IPS-18a (cell line): Measurements from ENCODE around the gene SEC14L2.
A peak's percentile ranks its signal among the peaks of the same experiment; 100 is the strongest.

Experiments
- H3K27ac ChIP-seq: one replicate; pipeline ENCODE4 v1.5.1; 2013; ENCODE audit warnings: low read length
- H3K27me3 ChIP-seq: one replicate; pipeline ENCODE4 v1.6.1; 2013; ENCODE audit warnings: mild to moderate bottlenecking, low read length; ENCODE audit not compliant: control insufficient read depth, insufficient read depth
- H3K36me3 ChIP-seq: one replicate; pipeline ENCODE4 v1.6.1; 2013; ENCODE audit warnings: low read depth, low read length; ENCODE audit not compliant: control insufficient read depth
- H3K4me1 ChIP-seq: one replicate; pipeline ENCODE4 v1.6.1; 2013; ENCODE audit warnings: low read depth, low read length; ENCODE audit not compliant: control insufficient read depth
- H3K4me3 ChIP-seq: one replicate; pipeline ENCODE4 v1.5.1; 2013; ENCODE audit warnings: low read length
- H3K9ac ChIP-seq: one replicate; pipeline ENCODE4 v1.6.1; 2013; ENCODE audit warnings: mild to moderate bottlenecking, low read length, moderate library complexity
- H3K9me3 ChIP-seq: one replicate; pipeline ENCODE4 v1.6.1; 2013; ENCODE audit warnings: low read depth, low read length; ENCODE audit not compliant: control insufficient read depth

SEC14L2 gene

DNA sequence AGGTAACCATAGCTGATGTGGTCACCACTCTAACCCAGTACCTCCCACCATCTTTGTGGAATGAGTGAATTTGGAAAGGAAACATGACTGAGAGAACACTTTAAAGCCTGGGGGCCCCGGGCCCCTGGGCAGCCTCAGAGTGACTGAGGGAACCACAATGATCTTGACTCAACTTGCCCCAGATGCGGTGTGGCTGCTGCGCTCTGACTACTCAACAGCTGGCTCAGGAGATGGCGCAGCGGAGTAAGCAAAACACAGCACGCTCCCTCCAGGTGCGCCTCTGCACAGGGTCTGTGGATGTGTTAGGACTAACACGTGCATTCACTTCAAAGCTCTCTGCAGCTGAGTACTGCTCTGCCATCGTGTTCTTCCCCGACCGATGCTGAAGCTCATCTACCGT, 15.6 kb upstream of the SEC14L2 start:
- Histone ChIP-seq H3K9ac (no peak overlapping the region), H3K36me3 (peaks cover 16% of the 10 kb centered on the region), H3K27ac (no peak overlapping the region), H3K4me3 (no peak overlapping the region), H3K27me3 (no peaks in the 10 kb centered on the region), H3K4me1 (peaks cover 2% of the 10 kb centered on the region), H3K9me3 (no peaks in the 10 kb centered on the region)

DNA sequence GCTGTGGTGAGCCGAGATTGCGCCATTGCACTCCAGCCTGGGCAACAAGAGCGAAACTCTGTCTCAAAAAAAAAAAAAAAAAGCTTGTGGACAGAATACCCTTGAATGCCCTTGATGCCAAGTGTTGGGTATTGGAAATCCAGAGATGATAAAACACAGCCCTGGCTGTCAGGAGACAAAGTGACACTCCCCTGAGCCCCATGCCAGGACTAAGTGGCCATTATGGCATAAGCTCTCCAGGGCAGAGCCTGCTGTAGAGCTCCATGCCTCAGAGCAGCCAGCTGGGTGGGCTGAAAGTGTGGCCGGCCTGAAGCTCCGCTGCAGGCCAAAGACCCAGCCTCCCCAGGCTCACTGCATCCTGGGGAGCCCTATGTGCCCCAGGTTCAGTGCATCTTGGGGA, 14.5 kb upstream of the SEC14L2 start:
- H3K9ac ChIP-seq, result no peak overlapping the region
- no peak overlapping the region for H3K4me3 ChIP-seq
- H3K4me1 ChIP-seq, result peaks cover 6% of the 10 kb centered on the region
- no peaks in the 10 kb centered on the region for H3K9me3 ChIP-seq
- no peaks in the 10 kb centered on the region for H3K27me3 ChIP-seq
- H3K27ac ChIP-seq, result no peak overlapping the region
- peaks cover 16% of the 10 kb centered on the region for H3K36me3 ChIP-seq

DNA sequence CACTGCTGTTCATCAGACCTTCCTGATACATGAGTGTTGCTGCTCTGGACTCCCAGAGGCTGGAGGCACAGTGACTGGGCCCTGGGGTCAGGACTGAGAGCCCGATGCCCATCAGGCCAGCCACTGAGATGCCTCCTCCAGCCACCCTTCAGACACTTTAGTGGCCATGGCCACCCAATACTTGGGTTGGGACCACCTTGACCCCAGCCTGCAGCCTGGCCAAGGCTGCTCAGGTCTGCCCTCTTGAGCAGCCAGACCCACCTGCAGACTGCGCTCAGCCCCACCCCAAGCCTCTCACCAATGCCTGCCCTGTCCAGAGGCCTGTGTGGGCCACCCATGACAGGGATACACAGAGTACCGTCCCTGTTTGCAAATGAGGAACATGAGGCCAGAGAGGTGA, 13.8 kb upstream of the SEC14L2 start:
- no peak overlapping the region for H3K4me3 ChIP-seq
- no peaks in the 10 kb centered on the region for H3K9me3 ChIP-seq
- no peak overlapping the region for H3K27ac ChIP-seq
- no peaks in the 10 kb centered on the region for H3K27me3 ChIP-seq
- H3K4me1 ChIP-seq, result peaks cover 6% of the 10 kb centered on the region
- peaks cover 10% of the 10 kb centered on the region for H3K36me3 ChIP-seq
- H3K9ac ChIP-seq, result no peak overlapping the region

GRCh38 chr22:30385942-30386341, 10.9 kb upstream of the SEC14L2 start:
- peaks cover 3% of the 10 kb centered on the region for H3K9me3 ChIP-seq
- no peaks in the 10 kb centered on the region for H3K27me3 ChIP-seq
- no peak overlapping the region for H3K27ac ChIP-seq
- H3K9ac ChIP-seq, result no peak overlapping the region
- H3K4me1 ChIP-seq, result peaks cover 6% of the 10 kb centered on the region
- H3K36me3 ChIP-seq, result peaks cover 10% of the 10 kb centered on the region
- no peak overlapping the region for H3K4me3 ChIP-seq

DNA sequence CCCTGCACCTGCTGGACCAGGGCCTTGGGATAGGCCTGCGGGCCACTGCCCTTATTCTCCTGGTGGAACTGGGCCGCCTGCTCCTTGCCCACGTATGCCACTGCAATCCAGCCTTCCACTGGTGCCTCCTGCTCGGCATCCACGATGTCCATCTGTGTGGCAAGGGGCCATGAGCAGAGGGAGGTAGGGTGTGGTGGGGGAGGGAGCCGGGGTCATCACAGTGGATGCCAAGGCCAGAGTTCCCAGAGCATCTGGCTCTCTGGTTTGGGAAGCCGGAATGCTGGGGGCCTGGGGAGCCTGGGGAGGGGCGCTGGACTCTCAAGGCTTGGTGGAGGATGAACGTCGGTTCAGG, 10.2 kb upstream of the SEC14L2 start:
- peaks cover 4% of the 10 kb centered on the region for H3K9me3 ChIP-seq
- peaks cover 6% of the 10 kb centered on the region for H3K4me1 ChIP-seq
- H3K27me3 ChIP-seq, result no peaks in the 10 kb centered on the region
- H3K36me3 ChIP-seq, result peaks cover 6% of the 10 kb centered on the region
- no peak overlapping the region for H3K27ac ChIP-seq
- peak overlapping the region; percentile 70 for H3K4me3 ChIP-seq
- peak overlapping the region; percentile 27 for H3K9ac ChIP-seq

DNA sequence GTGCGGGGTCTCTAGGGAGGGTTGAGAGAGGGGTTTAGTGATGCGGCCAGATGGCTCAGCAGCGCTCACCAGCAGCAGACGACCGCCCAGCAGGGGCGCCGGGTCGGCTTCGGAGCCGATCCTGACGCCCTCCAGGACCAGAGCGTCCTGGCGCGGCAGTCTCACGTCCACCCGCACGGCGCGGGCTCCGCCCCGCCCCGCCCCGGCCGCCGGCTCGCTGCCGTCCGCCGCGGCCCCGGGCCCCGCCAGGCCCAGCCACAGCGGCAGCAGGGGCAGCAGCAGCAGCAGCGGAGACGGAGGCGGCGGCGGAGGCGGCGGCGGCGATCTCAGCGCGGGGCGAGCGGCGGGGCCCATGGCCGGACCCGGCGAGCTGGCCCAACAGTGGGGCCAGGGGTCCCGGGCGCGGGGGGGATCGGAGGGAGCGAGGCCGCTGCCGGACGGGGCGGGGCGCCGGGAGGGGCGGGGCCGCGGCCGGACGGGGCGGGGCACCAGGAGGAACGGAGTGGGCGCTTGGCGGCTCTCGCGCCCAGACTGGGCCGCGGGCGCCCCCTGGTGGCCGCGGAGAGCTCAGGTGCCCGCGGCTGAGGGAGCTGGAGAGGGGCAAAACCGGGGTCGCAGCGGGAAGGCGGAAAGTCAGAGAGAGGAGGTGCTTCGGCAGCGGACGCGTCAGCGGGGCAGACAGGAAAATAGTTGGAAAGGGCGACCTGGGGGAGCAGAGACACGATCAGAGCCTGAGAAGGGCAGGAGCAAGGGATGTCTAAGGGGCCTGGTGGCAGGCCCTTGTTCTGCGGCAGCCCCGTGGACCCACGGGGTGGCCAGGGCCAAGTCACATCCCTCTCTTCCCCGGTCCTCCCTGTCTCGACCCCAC, 9.6 kb upstream of the SEC14L2 start, which contains the start of gene RNF215:
Gene RNF215 (minus strand): TSS at position 452 of the 868 bp plus-strand sequence. CDS start 98 bp downstream, at position 354.
- Histone ChIP-seq H3K27ac (no peak within 1 kb of the TSS), H3K4me1 (peaks cover 6% of the 10 kb centered on the region)

DNA sequence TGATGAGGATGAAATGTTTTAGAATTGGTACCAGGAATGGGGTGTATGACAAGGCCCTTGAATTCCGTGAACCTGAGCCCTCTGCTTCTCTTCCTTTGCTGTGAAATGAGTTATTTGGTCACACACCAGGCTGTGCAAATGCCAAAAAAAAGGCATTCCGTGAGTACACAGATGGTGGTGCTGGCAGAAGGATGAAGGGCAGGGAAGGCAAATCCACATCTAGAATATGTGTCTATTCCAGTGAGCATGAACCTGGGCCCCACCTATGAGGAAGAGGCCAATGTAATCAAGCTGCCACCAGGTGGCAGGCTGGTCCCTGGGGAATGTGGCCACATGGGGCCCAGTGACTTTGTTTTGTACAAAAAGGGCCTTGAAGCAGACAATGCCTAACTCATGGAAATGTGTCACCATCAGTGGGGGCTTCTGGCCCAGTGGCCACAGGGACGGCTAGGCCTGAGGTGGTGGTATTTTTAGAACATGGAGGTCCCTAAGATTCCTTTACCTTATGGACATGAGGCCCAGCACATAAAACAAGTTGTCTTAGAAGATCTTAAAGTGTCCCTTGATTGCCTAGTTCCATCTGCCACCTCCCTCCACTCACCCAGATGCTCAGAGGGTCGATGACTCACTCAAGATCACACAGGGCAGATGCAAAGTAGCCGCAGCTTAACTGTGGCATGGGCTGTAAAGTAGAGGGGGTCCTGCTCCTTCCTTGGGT, 5.7 kb upstream of the SEC14L2 start:
- Histone ChIP-seq H3K9ac (no peak overlapping the region), H3K36me3 (no peaks in the 10 kb centered on the region), H3K27ac (no peak overlapping the region), H3K9me3 (peaks cover 4% of the 10 kb centered on the region), H3K4me3 (no peak overlapping the region), H3K27me3 (peaks cover 7% of the 10 kb centered on the region), H3K4me1 (peaks cover 12% of the 10 kb centered on the region)

More for the DNA sequence above, 9.6 kb upstream of the SEC14L2 start, which contains the start of gene RNF215:
- Histone ChIP-seq H3K9me3 (peaks cover 4% of the 10 kb centered on the region), H3K36me3 (peaks cover 6% of the 10 kb centered on the region), H3K4me3 (peak within 1 kb of the TSS; percentile 70), H3K27me3 (no peaks in the 10 kb centered on the region), H3K9ac (peak within 1 kb of the TSS; percentile 27)

DNA sequence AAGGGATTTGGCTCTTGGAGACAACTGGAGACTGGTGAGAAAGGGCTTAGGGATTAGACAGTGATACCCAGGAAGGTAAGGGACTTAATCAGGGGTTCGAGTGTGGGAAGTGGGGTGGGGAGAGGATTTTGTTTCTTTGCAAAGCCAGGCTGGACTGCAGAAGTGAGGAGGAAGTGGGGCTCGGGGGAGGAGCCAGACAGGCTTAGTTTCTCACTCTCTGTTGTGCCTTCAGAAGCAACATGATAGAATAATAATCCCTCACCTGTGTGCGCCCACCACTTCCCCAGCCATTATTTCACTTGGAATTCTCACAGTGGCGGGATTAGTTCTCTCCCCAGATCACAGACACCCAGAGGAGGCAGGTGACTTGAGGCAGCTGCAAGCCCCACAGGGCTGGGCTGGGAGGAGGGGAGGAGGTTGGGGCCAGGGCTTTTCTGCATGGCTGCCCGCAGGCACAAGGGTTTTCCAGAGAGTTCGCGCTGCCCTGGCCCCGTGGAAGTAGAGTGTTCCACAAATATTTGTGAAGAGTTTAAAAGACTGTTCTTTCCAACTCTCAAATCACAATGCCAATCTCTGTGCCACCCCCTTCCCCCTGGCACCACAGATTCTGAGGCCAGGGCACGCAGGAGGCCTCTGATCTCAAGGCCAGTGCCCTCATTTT, 4.0 kb upstream of the SEC14L2 start:
- H3K4me3 ChIP-seq, result no peak overlapping the region
- H3K27ac ChIP-seq, result no peak overlapping the region
- peaks cover 4% of the 10 kb centered on the region for H3K9me3 ChIP-seq
- no peak overlapping the region for H3K9ac ChIP-seq
- H3K27me3 ChIP-seq, result peaks cover 20% of the 10 kb centered on the region
- no peaks in the 10 kb centered on the region for H3K36me3 ChIP-seq
- peaks cover 12% of the 10 kb centered on the region for H3K4me1 ChIP-seq

DNA sequence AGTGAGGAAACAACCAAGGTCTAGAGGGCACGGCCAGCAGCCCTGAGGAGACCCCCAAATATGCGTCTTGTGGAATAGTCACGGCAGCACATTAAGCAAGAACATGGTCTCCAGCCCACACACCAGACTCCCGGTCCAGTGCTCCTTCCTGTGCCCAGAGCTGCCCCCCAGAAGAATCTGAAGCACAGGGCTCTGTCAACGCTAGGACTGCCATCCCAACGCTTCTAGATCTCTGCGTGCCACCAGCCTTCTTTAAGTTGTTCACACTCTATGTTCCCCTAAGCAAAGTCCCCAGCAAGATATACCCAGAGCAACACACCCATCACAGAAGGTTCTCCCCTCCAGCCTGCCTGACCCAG, 3.5 kb upstream of the SEC14L2 start:
- Histone ChIP-seq H3K36me3 (no peaks in the 10 kb centered on the region), H3K27me3 (peaks cover 25% of the 10 kb centered on the region), H3K4me3 (no peak overlapping the region), H3K27ac (no peak overlapping the region), H3K4me1 (peaks cover 17% of the 10 kb centered on the region), H3K9ac (no peak overlapping the region), H3K9me3 (peaks cover 4% of the 10 kb centered on the region)

GRCh38 chr22:30393885-30394284, 2.9 kb upstream of the SEC14L2 start:
- peaks cover 4% of the 10 kb centered on the region for H3K9me3 ChIP-seq
- H3K27me3 ChIP-seq, result peaks cover 31% of the 10 kb centered on the region
- H3K4me1 ChIP-seq, result peaks cover 17% of the 10 kb centered on the region
- no peaks in the 10 kb centered on the region for H3K36me3 ChIP-seq
- H3K27ac ChIP-seq, result no peak overlapping the region
- H3K9ac ChIP-seq, result no peak overlapping the region
- no peak overlapping the region for H3K4me3 ChIP-seq
